NCI-H345 (cell line): ENCODE data around the gene EXOC4.

Source experiments
- DNase-seq: peaks from one replicate; lab custom pipeline; 2025; lab: John Stamatoyannopoulos, UW

EXOC4 gene

DNA sequence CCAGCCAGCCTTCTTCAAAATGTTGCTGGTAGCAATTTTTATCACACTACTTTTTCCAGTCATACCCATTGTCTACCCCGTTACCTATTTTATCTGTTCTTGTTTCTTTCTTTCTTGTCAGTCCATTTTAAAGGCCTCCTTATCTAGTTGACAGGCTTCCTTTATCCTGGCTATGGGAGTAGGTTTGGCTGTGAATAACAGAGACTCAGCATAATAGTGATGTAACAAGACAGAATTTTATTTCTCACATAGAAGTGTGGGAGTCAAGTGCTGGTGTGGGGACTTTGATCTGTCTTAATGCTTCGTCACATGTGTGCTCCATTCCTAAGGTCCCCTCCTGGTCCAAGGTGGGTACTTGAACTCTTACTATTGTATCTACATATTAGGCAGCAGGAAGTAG, 283.6 kb downstream of the EXOC4 start:
- no peak for DNase-seq

DNA sequence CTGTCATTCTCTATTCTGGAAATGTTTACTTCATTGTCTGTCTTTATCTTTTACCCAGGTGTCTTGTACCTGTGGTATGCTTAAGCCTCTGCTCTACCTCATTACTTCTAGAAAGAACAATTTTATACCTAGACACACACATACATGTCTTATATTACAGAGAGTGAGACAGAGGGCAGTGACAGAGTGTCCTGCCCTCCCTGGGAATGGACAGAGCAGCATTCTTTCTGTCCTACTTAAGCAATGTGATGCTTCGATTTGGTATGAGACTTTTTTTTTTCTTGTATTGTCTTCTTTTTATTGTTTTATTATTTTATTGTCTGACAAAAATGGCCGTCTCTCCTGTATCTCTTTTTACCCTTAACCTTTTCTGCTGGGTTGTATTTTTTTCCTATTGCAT, 286.1 kb downstream of the EXOC4 start:
- no peak for DNase-seq

DNA sequence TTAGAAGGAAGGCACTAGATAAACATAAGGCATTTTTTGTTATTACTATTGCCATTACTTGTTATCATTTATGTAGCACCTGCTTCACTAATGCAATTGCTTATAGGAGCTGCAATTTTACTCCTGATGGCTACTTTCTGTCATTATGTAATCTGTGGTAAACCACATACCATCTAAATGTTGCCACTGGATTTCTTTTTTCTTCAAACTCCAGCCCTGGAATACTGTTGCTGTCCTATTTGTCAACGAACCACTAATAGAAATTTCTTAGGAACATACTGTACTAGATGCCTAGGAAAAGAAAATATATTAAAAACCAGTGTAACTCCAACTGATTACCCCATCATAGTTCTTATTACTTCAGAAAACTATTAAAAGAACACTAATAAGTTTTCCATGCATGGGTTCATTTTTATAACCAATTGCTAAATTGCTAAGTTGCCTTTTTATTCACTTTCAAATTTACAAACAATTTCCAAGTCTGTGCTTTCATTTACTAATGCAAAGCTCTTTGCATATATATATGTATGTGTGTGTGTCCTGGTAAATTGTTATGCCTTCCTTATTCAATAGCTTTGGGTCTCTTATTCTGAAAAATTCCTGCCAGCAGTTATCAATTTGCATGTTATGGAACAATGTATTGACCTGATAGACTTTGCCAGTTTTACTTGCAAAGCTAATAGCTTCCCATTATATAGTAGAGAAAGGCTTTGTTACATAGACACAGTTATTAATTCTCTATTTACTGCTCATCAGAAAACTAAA, 287.4 kb downstream of the EXOC4 start:
- DNase-seq = no peak

DNA sequence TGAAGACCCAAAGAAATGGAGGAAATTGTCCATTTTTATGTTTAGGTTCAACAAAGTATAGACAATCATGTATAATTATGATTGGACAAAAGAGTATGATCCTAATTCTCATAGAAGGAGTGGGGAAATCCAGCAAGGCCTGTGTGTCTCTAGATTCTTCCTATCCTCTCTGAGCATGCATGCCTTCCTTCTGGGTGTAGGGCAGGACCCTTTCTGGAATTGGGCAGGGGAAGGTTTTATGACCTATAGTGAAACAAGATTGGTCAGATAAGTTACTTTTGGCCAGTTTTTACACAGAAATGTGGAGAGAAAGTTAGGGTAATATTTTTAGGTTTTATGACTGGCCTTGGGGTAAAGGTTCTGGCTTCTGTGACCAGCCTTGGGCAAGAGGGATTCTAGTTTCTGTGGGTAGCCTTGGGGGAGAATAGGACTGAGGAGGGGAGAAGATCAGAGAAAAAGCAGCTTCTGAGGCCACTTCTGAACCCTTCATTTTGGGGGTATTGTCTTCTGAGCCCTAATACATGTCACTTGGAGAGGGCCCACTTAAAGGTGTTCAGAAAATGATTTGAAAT, 289.4 kb downstream of the EXOC4 start:
- DNase-seq = no peak

DNA sequence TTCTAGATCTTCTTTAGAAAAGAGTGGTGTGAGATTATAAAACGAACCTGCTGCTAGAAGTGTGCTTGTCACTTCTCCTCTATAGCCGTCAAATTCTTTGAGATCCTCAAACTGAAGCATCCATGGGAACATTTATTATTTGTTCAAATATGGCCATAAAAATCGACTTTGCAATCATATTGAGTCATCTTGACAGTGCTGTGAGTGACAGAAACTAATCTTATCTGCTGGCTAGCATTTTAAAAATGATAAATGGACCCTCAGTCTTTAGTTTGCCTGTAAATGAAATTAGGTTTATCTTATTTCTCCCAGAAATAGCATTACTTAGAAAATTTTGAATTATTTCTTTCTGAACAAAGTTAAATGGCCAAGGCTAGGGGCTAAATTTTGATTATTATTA, 290.8 kb downstream of the EXOC4 start:
- DNase-seq = no peak

DNA sequence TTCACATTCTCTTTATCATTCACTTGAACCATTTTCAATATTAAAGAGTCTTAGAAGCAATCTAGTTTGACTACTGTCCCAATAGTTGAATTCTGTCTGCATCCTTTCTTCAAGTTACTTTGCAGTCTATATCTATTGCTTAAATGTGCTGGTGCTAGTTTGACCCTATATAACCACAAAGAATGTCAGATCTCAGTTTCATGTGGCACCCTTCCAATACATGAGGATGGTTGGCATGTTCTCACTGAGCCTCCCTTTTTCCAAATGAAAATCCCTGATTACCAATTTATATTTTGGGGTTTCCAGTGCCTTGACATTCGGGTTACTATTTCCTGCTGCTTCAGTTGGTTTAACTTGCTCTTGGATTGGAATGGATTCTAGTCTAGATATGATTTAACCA, 292.7 kb downstream of the EXOC4 start:
- DNase-seq = no peak

DNA sequence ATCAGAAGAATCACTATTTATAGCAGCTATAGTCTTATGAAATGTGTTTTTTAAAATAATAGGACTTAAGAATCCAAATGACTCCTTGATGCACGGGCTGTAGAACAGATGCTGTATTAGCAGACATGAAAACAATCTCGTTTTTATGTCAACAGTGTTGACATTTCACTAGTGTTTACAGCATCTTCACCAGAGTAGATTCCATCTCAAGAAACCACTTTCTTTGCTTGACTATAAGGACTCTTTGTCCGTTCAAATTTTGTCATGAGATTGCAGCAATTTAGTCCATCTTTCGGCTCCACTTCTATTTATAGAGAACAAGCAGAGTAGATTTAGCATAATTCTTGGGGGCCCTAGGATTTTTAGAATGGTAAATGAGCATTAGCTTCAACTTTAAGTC, 295.1 kb downstream of the EXOC4 start:
- DNase-seq = no peak

DNA sequence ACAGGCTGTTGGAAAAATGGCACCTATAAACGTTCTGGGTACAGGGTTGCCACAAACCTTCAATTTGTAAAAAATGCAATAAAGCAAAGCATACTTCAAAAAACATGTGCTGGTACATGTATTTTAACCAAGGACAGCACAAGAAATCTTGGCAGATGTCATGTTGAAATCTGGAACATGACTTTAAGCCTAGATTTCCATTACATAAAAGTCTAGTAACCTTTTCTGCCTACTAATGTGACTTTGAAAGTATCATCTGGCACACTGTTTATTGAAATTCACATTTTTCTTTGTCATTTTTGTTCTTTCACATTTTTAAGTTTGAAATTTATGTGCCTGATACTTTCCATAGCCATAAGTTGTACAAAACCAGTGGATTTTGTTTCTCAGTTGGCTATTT, 296.8 kb downstream of the EXOC4 start:
- no peak for DNase-seq

DNA sequence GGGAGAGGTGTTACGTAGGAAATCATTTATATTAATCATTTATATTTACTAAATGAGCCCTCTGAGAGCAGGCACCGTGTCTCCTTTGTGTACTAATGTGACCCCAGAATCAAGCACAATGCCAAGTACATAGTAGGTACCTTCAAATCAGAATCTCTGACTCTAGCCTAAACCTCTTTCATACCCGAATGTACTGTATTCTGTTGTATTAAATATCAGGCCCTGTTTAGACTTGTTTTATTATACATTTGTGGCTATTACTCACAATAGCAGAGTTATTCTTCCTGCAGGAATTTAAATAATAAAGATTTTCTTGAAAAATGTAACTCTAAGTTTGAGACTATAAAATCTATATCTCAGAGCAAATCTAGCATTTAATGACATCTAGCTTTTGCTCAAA, 297.3 kb downstream of the EXOC4 start:
- no peak for DNase-seq

DNA sequence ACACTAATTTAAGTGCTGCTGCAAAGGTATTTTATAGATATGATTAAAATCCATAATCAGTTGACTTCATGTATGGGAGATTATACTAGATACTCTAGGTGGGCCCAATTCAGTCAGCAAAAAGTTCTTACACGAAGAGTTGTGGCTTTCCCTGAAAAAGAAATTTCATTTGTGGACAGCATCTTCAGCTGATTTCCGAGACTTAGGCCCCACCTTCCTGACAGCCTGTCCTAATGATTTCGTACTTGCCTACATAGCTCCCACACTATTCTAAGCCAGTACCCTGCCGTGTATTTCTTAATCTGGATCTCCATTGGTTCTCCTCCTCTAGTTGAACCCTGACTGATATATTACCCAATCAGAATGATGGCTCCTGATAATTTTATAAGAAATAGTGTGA, 297.9 kb downstream of the EXOC4 start:
- DNase-seq = no peak

DNA sequence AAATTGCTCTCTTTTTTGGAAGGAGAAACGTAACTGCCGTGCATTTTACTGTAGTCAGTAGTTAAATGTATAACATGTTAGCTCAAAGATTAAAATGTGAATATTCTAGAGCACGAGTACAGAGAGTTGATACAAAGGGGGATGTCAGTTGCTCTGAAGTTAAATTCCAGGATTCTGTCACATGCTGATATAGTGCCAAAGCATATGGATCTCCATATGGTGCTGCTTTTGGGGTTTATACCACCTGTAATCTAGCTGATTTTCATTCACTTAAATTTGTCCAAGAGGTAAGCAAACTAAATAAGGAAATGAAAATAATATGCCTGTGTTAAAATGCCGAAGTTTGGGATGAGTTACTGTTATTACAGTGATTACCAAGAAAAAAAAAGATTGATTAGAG, 298.6 kb downstream of the EXOC4 start:
- DNase-seq = no peak

DNA sequence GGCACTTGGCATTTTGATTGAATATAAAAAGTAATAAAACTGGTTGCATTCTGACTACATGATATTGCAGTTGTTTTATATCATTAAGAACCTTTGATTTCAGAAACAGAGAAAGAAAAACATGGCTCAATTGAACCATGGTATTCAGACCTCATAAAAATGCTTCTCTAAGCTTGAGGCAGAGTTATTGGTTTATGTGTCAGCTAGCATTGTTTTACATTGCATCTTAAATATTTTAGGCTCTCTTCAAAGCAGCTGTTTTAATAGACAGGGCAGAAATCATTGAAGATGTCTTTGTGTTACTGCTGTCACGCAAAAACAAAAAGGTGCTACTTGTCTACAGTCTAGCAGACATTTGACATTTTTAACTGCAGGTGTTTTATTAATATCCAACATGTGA, 299.2 kb downstream of the EXOC4 start:
- no peak for DNase-seq

DNA sequence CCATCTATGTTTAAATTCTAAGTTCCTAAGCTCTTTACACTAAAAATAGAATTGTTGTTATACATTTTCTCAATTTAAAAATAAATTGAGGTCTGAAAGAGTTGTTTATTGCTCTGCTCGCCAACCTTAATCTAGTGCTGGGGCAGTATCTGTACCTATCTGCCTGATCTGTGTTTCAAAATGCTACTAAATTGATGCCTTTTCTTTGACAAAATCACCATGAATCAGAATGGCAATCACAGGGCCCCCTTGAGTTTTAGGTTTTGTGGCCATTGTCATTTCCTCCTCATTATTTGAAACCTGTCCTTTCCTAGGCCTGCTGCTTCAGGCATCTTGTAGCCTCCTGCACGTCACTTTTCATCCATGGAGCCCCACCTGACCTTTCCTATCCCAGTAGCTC, 301.5 kb downstream of the EXOC4 start:
- DNase-seq = no peak

DNA sequence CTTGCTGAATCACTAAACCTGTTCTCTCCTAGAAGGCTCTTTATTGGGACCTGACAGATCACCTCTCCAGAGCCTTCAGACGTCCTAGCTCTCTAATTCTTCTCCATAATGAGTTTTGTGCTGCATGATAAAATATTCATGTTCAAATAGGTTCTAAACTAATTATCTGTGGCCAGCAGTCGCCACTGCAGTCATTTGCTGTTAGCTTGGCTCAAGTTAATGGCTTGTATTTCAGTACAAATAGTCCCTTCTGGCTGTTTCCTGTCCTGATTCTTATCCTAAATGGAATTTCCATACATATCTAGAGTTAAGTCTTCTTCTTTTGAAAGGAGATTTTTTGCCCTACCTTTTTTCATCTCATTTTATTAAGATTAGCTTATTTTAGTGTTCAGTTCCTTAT, 303.2 kb downstream of the EXOC4 start:
- DNase-seq = no peak

DNA sequence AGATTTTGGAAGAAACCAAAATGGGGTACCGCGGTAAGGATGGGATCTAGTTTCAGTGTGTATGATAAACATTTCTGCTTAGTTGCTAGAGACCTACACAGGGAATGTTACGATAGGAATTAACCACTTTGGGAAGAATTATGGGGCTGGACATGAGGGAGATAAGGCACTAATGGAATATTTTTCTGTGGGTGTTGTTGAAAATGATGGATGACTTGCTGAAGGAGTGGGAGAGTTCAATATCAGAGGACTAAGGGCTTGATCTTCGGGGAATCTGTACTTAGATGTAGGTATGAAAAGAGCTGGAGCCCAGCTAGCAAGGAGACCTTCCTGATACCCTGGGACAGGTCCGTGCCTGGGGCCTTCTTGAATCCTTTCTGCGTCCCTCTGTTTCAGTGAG, 303.7 kb downstream of the EXOC4 start:
- DNase-seq = no peak

DNA sequence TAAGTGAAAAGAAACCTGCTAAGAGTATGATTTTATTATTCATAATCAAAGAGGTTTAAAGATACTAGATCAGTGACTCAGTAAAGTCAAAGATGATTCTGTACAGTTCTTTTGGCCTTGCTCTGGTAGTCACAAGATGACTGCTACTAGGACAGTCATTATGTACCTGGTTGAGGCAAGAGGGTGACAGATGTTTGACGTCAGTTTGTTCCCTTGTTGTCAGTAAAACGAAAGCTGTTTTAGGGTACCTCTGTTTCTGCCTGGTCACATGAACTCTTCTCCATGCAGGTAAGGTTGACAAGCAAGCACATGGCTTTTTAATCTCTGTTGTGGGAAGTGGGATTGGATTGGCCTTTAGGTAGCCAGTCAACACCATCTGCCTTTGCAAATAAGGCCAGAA, 308.0 kb downstream of the EXOC4 start:
- DNase-seq = no peak

DNA sequence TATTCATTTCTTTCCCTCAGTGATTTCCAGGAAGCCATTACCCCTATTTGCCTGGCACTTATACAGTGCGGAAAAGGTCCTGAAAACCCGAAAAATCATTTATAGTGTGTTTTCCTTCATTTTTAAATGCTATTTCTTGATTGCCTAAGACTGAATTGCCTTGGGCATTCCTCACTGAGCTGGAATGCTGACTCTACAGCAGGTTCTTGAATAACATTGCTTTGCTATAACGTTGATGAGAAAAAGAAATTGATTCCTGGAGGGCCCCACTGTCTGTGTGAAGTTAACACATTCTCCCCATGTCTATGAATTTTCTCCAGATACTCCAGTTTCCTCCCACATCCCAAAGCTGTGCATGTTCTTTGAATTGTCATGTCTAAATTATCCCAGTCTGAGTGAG, 308.5 kb downstream of the EXOC4 start:
- DNase-seq = no peak

DNA sequence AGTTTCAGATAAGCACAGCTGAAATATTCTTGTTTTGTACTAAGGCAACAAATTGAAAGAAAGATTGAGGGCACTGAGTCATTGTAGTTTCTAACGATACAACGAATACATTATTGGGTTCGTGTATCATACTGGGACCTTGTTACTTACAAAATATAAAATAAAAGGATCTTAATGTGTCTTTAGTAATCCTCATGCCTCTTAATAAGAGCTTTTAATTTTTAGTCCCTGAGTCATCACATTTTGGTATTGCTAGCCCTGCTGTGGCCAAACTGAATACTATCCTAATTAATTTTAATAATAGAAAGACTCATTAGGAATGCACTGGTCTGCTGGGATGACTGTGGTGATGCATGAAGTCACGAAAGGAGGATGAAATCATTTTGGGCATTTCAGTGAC, 309.7 kb downstream of the EXOC4 start:
- DNase-seq = no peak

DNA sequence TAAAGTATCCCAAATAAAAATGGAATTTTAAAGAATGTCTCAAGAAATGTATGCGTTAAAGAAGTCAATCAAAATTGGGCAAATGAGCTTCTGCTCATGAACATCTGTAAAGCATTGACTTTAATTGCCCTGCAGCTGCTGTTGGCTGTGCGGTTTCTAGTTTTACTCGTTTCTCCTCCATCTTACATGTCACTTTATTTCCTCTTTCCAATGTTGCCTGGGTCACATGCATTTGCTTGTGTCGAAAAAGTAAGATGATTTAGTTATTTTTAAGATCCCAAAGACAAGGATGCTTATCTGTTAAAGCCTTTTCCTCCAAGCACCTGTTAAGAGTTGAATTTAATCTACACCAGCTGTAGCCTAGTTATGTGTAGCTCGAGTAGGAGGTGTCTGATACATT, 310.4 kb downstream of the EXOC4 start:
- DNase-seq = no peak

DNA sequence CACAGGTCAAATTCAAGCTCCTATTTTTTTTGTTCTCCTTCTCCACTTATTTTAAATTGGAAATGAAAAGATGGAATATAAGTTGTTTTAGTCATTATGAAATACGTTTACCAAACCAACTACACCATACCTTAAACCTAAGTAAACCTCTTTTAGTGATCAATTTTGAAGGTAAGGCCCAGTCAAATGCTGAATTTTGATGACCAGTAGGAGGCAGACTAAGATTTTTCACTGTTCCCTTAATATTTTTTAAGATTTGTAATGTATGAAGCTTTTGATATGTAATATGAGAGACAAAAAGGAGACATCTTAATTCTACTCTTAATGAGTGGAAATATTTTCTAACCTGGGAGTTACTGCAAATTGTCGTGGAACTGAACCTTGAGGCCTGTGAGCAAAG, 311.6 kb downstream of the EXOC4 start:
- no peak for DNase-seq

DNA sequence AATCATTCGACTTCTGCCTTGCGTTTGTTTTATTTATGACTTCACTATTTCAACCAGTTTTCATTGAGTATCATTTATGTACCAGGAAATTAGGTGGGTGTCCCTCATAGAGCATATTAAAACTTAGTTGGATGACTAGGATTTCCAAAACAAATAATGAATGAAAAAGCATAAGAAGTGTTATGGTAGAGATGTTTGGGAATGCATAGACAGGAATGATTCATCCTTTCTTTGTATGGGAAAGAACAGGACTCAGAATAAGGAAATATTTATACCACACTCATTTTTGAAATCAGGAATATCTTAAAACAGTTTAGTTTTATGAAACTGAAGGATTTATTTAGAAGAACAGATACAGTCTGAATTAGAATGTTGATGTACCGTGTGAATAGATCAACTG, 315.7 kb downstream of the EXOC4 start:
- DNase-seq = no peak

DNA sequence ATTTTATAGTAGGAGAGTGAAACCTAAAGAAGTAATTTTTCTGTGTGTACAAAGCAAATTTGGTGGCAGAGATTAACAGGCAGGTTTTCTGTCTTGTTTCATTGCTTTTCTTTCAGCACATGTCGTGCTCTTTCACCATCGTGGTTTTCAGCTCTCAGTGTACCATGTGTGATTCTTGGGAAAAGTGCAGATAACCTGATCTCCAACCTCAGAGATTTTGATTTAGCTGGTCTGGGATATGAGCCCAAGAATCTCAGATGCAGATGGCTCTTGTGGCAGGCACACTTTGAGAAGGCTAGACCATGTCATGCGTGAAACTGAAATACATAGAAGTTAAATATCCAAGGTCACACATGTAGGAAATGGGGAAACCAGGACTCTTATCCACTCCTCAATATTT, 317.4 kb downstream of the EXOC4 start:
- DNase-seq = no peak

DNA sequence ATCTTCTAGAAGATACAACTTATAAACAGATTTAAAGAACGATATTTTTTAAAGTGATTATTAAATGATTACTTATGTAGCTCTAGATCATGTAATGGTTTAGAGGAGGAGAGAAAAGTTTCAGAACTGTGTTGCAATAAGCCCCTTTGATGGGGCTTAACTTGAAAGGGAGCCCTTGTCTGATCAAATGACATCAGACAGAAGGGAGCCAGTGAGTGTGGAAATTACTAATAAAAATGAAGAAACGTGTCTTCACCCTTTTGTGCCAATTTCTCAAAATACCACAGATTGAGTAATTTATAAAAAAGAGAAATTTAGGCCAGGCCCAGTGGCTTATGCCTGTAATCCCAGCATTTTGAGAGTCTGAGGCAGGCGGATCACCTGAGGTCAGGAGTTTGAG, 318.2 kb downstream of the EXOC4 start:
- DNase-seq = no peak

DNA sequence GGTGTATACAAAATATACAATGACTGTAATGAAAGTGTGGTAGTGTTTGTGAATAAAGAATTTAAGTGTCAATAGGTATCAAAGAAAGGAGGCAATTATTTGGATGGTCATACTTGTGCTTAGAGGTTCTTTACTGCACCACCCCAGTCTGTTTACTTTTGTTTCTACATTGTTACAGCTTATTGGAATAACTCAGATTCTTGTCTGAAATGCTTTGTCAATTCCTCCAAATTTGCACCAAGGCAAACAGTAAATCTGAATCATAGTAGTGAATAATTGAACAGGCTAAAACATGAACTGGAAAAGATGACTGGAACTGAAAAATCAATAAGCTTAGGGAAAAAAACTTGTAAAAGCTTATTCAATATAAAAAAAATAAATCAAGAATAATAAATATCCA, 319.2 kb downstream of the EXOC4 start:
- no peak for DNase-seq
